Neural cell (in vitro differentiated cells): ENCODE results near the gene PREX1.

ENCODE experiments used
- EP300 ChIP-seq: fragments of 450-650 bp; conservative IDR thresholded peaks from 2 replicates; pipeline ENCODE4 v1.6.1; 2014; ENCODE audit warnings: antibody characterized with exemption, mild to moderate bottlenecking, moderate library complexity; ENCODE audit not compliant: poor library complexity, severe bottlenecking
- EZH2 ChIP-seq: fragments of 200-600, 300-800 bp; shearing (Covaris generic), sonication (generic); IDR thresholded peaks from 2 replicates; pipeline ENCODE4 v1.6.1; 2014; ENCODE audit warnings: antibody characterized with exemption, low read length, borderline replicate concordance, mild to moderate bottlenecking; ENCODE audit not compliant: insufficient read depth, poor library complexity, severe bottlenecking
- MXI1 ChIP-seq: fragments of 450-650 bp; conservative IDR thresholded peaks from 2 replicates; pipeline ENCODE4 v1.6.1; 2014; ENCODE audit warnings: antibody characterized with exemption, mild to moderate bottlenecking; ENCODE audit not compliant: poor library complexity, severe bottlenecking
- POLR2AphosphoS5 ChIP-seq: IDR thresholded peaks from 2 replicates; pipeline ENCODE4 v1.6.1; 2012
- RAD21 ChIP-seq: fragments of 450-650 bp; conservative IDR thresholded peaks from 2 replicates; pipeline ENCODE4 v1.6.1; 2014; ENCODE audit warnings: antibody characterized with exemption, mild to moderate bottlenecking, moderate library complexity
- SMC3 ChIP-seq: fragments of 450-650 bp; conservative IDR thresholded peaks from 2 replicates; pipeline ENCODE4 v1.6.1; 2014; ENCODE audit warnings: antibody characterized with exemption, mild to moderate bottlenecking, moderate library complexity; ENCODE audit not compliant: poor library complexity
- TAF1 ChIP-seq: IDR thresholded peaks from 2 replicates; pipeline ENCODE4 v1.6.1; 2012; ENCODE audit warnings: low read depth
- TF ChIP-seq, protein P1 (sequence below): fragments of 450-650 bp; IDR thresholded peaks from 2 replicates; pipeline ENCODE4 v1.5.1; 2014; ENCODE audit warnings: antibody characterized with exemption, mild to moderate bottlenecking, moderate library complexity; ENCODE audit not compliant: poor library complexity, severe bottlenecking
- TF ChIP-seq, protein P2 (sequence below): IDR thresholded peaks from 2 replicates; pipeline ENCODE4 v1.6.1; 2012; ENCODE audit warnings: borderline replicate concordance

GRCh38 chr20:48744515-48744914, 83.3 kb downstream of the PREX1 start:
- TF ChIP-seq POLR2AphosphoS5 (no peak), MXI1 (no peak), TAF1 (no peak), EZH2 (no peak), EP300 (no peak), RAD21 (no peak), SMC3 (no peak)
- TF ChIP-seq, protein P1, sequence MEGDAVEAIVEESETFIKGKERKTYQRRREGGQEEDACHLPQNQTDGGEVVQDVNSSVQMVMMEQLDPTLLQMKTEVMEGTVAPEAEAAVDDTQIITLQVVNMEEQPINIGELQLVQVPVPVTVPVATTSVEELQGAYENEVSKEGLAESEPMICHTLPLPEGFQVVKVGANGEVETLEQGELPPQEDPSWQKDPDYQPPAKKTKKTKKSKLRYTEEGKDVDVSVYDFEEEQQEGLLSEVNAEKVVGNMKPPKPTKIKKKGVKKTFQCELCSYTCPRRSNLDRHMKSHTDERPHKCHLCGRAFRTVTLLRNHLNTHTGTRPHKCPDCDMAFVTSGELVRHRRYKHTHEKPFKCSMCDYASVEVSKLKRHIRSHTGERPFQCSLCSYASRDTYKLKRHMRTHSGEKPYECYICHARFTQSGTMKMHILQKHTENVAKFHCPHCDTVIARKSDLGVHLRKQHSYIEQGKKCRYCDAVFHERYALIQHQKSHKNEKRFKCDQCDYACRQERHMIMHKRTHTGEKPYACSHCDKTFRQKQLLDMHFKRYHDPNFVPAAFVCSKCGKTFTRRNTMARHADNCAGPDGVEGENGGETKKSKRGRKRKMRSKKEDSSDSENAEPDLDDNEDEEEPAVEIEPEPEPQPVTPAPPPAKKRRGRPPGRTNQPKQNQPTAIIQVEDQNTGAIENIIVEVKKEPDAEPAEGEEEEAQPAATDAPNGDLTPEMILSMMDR, result no peak
- TF ChIP-seq, protein P2, sequence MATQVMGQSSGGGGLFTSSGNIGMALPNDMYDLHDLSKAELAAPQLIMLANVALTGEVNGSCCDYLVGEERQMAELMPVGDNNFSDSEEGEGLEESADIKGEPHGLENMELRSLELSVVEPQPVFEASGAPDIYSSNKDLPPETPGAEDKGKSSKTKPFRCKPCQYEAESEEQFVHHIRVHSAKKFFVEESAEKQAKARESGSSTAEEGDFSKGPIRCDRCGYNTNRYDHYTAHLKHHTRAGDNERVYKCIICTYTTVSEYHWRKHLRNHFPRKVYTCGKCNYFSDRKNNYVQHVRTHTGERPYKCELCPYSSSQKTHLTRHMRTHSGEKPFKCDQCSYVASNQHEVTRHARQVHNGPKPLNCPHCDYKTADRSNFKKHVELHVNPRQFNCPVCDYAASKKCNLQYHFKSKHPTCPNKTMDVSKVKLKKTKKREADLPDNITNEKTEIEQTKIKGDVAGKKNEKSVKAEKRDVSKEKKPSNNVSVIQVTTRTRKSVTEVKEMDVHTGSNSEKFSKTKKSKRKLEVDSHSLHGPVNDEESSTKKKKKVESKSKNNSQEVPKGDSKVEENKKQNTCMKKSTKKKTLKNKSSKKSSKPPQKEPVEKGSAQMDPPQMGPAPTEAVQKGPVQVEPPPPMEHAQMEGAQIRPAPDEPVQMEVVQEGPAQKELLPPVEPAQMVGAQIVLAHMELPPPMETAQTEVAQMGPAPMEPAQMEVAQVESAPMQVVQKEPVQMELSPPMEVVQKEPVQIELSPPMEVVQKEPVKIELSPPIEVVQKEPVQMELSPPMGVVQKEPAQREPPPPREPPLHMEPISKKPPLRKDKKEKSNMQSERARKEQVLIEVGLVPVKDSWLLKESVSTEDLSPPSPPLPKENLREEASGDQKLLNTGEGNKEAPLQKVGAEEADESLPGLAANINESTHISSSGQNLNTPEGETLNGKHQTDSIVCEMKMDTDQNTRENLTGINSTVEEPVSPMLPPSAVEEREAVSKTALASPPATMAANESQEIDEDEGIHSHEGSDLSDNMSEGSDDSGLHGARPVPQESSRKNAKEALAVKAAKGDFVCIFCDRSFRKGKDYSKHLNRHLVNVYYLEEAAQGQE, result no peak
